ENCODE measurements around the gene PCP2.
A peak's percentile ranks its signal among the peaks of the same experiment; 100 is the strongest.

PCP2 gene

GRCh38 chr19:7638802-7639465 lies 5.4 kb upstream of the PCP2 start:
- DNase-seq, result no peak

- DNase-seq, result no peak
Observed at GRCh38 chr19:7637374-7638256, 4.1 kb upstream of the PCP2 start.

GRCh38 chr19:7636691-7637373 lies 3.3 kb upstream of the PCP2 start, which contains the start of gene STXBP2:
Gene STXBP2, plus strand, starts transcription at chr19:7637110. Its CDS starts 40 bp downstream, at chr19:7637150.
- no peak for DNase-seq

GRCh38 chr19:7636317-7636690 lies 2.8 kb upstream of the PCP2 start:
- no peak for DNase-seq

GRCh38 chr19:7635670-7636069 lies 2.2 kb upstream of the PCP2 start:
- DNase-seq, result no peak

GRCh38 chr19:7632340-7633203 lies 947 bp downstream of the PCP2 start:
- DNase-seq, result no peak

GRCh38 chr19:7631577-7631976 lies 1.9 kb downstream of the PCP2 start:
- no peak for DNase-seq

- DNase-seq, result peak; percentile 99
Observed at GRCh38 chr19:7629347-7630054, 4.0 kb downstream of the PCP2 start, which contains the start of the genes PET100 and XAB2. Gene PET100, plus strand, starts transcription at chr19:7629793. Its CDS starts 41 bp downstream, at chr19:7629834. Gene XAB2, minus strand, starts transcription at chr19:7629545. Its CDS starts 18 bp downstream, at chr19:7629527.

GRCh38 chr19:7628589-7629311 lies 4.8 kb downstream of the PCP2 start:
- DNase-seq, result no peak

- no peak for DNase-seq
Observed at GRCh38 chr19:7627166-7627565, 6.4 kb downstream of the PCP2 start.

- no peak for DNase-seq
Observed at GRCh38 chr19:7625763-7626372, 7.7 kb downstream of the PCP2 start.

- no peak for DNase-seq
Observed at GRCh38 chr19:7624810-7625209, 8.7 kb downstream of the PCP2 start.

- no peak for DNase-seq
Observed at GRCh38 chr19:7623725-7624603, 9.6 kb downstream of the PCP2 start.

- DNase-seq, result no peak
Observed at GRCh38 chr19:7622933-7623685, 10.4 kb downstream of the PCP2 start.

- no peak for DNase-seq
Observed at GRCh38 chr19:7620442-7621412, 12.8 kb downstream of the PCP2 start.

- DNase-seq, result no peak
Observed at GRCh38 chr19:7619671-7620441, 13.7 kb downstream of the PCP2 start.

Data from fibroblast of skin of scalp (primary cell).